CD1c-positive myeloid dendritic cell (primary cell): ENCODE data around the gene C4B.

Source experiments
- DNase-seq: peaks from one replicate; pipeline ENCODE4 v3.0.0-alpha.2; 2016; ENCODE audit errors: extremely low spot score

The C4B gene

DNA sequence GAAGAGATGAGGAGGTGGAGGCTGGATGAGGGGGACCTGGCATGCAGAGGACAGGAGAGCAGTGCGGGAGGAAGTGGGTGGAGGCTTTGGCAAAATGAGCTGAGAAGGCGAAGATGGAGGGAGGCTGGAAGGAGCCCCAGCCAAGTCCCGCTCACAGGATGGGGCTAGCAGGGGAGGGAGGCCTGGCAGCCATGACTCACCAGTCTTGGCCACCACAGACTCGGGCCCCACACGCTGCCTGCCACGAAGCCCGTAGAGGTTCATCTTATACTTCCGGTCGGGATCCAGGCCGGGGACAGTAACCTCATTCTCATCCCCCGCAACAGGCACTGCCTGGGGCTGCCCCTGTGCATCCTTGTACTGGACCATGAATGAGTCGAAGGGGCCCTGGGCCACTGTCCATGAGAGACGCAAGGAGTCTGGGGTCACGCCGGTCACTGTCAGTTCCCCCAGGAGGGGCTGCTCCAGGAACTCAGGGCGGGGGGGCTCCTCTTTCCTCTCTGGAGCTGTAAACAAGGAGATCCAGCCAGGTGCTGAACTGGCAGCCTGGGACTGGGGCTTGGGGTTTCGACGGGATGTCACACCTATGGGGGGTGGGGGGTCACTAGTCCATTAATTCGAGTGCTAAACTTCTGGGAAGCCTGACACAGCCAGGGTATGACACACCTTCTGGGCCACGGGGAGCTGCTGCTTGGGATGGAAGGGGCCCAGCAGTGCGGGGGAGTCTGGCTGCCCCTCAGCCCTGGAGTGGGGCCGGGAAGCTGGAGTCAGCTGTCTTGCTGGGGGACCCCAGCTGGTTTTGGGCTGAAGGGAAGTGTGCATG, 66.8 kb downstream of the C4B start:
- no peak for DNase-seq

DNA sequence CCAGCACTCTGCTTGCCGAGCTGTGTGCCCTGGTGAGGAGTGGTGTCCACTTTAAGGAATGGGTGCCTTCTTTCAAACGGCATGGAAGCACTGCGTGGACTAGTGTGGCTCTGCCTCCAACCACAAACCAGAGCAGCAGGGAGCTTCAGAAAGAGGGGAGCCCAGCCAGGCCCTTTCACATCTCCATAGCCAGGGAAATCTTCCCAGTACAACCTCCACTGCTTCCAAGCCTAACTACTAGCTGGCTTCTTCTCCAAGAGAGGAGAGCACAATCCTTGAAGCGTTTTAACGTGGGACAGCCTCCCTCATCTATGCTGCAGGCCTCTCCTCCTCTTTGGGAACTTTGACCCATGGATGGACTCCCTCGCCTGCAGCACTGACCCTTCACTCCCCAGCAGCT, 67.9 kb downstream of the C4B start:
- DNase-seq, result no peak

DNA sequence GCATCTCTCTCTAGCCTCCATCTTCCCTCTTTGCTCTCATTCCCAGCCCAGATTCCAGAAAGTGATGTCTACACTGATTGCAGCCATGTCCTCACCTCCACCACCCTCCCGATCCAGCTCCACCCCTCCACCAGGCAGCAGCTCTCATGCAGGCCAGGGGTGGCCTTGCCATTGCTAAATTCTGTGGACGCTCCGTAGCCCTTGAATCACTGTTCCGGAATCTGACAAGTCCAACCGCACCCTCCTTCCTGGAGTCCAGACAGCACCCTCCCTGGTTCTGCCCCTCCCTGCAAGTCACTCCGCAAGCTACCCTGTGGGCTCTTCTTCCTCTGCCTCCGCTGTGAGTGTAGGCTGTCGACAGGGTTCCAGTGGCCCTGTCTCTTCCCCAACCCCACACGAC, 68.3 kb downstream of the C4B start:
- no peak for DNase-seq

DNA sequence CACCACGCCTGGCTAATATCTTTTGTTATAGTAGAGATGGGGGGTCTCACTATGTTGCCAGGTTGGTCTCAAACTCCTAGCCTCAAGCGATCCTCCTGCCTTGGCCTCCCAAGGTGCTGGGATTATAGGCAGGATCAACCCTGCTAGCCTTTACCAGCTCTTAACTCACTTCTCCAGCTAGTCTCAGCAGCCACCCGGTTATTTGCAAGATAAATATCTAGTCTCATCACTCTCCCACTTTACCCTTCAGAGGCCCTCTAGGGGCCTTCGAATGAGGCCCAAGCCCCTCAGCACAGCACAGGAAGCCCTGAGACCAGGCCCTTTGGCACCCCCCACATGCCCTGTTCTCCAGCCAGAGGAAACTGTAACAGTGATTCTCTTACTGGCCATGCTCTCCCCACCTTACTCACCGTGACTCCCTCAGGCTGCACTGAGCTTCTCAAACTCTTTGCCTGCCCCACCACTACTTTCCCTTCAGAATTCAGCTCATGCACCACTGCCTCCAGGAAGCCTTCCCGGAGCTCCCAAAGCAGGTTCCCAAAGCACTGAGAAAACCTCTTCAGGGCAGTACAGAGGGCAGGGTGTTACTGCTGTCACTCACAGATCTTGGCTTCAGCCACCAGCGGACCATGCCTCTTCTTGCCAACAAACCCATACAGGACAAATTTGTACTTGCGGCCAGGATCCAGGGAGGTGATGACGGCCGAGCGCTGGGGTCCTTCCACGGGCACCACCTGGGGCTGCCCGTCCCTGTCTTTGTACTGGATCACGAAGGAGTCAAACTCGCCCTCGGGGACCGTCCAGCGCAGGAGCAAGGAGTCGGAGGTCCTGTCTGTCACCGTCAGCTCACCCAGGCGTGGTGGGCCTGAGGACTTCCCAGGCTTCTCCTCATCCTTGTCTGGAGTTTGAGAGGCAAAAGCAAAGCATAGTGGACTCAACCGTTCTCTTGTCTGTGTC, 69.5 kb downstream of the C4B start:
- DNase-seq, result no peak

DNA sequence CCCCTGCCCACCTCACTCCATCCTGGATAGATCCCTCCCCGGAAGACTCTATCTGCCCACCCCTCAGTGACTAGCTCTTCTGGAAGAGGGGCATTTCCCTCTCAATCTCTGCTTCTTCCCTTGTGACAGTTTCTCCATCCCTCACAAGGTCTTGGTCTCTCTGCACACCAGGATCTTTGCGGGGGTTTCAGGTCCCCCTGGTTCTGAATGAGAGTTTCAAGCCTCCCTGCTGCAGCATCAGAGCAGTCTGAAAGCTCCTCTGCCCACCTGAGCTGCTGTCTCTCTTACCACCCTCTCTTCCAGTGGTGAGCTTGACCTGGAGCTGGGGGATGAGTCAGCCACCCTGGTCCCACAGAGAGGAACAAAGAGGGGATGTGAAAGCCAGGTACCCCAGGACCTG, 70.2 kb downstream of the C4B start:
- no peak for DNase-seq
